GM23248 (cell line): ENCODE data around the gene GPD1L. TPM values are rescaled to one million over a fixed set of nuclear protein-coding genes. Genes with fewer than 3 reads are reported as not detected.
A peak's percentile ranks its signal among the peaks of the same experiment; 100 is the strongest.
"Not testable (repeated sequence)": the region's sequence is repeated elsewhere in the genome, so short reads cannot be mapped to it uniquely, and the experiment has no call there.

Experiments used
- DNase-seq: peaks from one replicate; pipeline ENCODE4 v3.0.0-alpha.2; 2015
- H2AFZ ChIP-seq: fragments of 200-600 bp; sonication (generic); 2 replicates; pipeline ENCODE4 v1.6.1; 2016; ENCODE audit warnings: antibody characterized with exemption
- H3F3A ChIP-seq: fragments of 200-600 bp; sonication (generic); 2 replicates; pipeline ENCODE4 v1.6.1; 2016; ENCODE audit warnings: mild to moderate bottlenecking, antibody characterized with exemption, mixed run types; ENCODE audit not compliant: insufficient read depth
- H3K27ac ChIP-seq: fragments of 200-600 bp; sonication (generic); 2 replicates; pipeline ENCODE4 v1.5.1; 2016; ENCODE audit warnings: mild to moderate bottlenecking
- H3K27me3 ChIP-seq: fragments of 200-600 bp; sonication (generic); replicated peaks from 2 replicates; pipeline ENCODE4 v1.6.1; 2016; ENCODE audit warnings: mild to moderate bottlenecking; ENCODE audit not compliant: insufficient read depth
- H3K36me3 ChIP-seq: fragments of 200-600 bp; sonication (generic); 2 replicates; pipeline ENCODE4 v1.6.1; 2016; ENCODE audit warnings: low read depth, mild to moderate bottlenecking
- H3K4me1 ChIP-seq: fragments of 200-600 bp; sonication (generic); 2 replicates; pipeline ENCODE4 v1.6.1; 2016; ENCODE audit warnings: mild to moderate bottlenecking; ENCODE audit not compliant: insufficient read depth
- H3K4me2 ChIP-seq: fragments of 200-600 bp; sonication (generic); one replicate; pipeline ENCODE4 v1.6.1; 2016; ENCODE audit warnings: mild to moderate bottlenecking; ENCODE audit not compliant: unreplicated experiment
- H3K4me3 ChIP-seq: fragments of 200-600 bp; sonication (generic); 2 replicates; pipeline ENCODE4 v1.5.1; 2016; ENCODE audit warnings: mild to moderate bottlenecking
- H3K79me2 ChIP-seq: fragments of 200-600 bp; sonication (generic); 2 replicates; pipeline ENCODE4 v1.6.1; 2016; ENCODE audit warnings: mild to moderate bottlenecking; ENCODE audit not compliant: insufficient read depth
- H3K9ac ChIP-seq: fragments of 200-600 bp; sonication (generic); 2 replicates; pipeline ENCODE4 v1.6.1; 2016; ENCODE audit warnings: mild to moderate bottlenecking
- H3K9me2 ChIP-seq: fragments of 200-600 bp; sonication (generic); 2 replicates; pipeline ENCODE4 v1.6.1; 2016; ENCODE audit warnings: mixed run types, mild to moderate bottlenecking, moderate library complexity; ENCODE audit not compliant: insufficient read depth
- H3K9me3 ChIP-seq: fragments of 200-600 bp; sonication (generic); one replicate; pipeline ENCODE4 v1.6.1; 2017; ENCODE audit warnings: low read depth
- H4K20me1 ChIP-seq: fragments of 200-600 bp; sonication (generic); 2 replicates; pipeline ENCODE4 v1.6.0; 2016; ENCODE audit not compliant: insufficient read depth
- EZH2 ChIP-seq: fragments of 200-600 bp; sonication (generic); IDR thresholded peaks from 2 replicates; pipeline ENCODE4 v1.6.1; 2018; ENCODE audit warnings: antibody characterized with exemption, mild to moderate bottlenecking; ENCODE audit not compliant: insufficient read depth, poor library complexity, severe bottlenecking
- EZH2phosphoT487 ChIP-seq: fragments of 200-600 bp; sonication (generic); IDR thresholded peaks from 2 replicates; pipeline ENCODE4 v1.6.1; 2018; ENCODE audit warnings: antibody characterized with exemption, moderate library complexity, mild to moderate bottlenecking, low read depth; ENCODE audit not compliant: insufficient read depth
- WGBS, 2 experiments: methylation state at CpG; one replicate each; pipeline ENCODE4 v1.1.6; 2015 to 2017; ENCODE audit warnings: low lambda C conversion rate in 2 of 2, low coverage in 1 of 2; ENCODE audit errors: missing lambda C conversion rate in 2 of 2; 5-methylcytosine and 5-hydroxymethylcytosine counted together
- in situ Hi-C: fragments of 300-500 bp; cut with MboI; formaldehyde crosslinking; loops from 2 replicates; pipeline ENCODE4 v1.15.0; 2020
- polyA plus RNA-seq: library from polyadenylated mRNA; unstranded; fragments of >200 nt; fragmentation: Nextera tagmentation; extraction: Ambion mirVana; gene quantifications from 2 replicates; pipeline ENCODE4 v1.2.1, GENCODE V29; 2016
- total RNA-seq: library from RNA; depleted of rRNA; stranded (reverse); fragments of >200 nt; shearing (Covaris generic); gene quantifications from 2 replicates; pipeline ENCODE4 v1.2.3, GENCODE V29; 2014

Gene GPD1L
- total and polyA plus RNA-seq, 2 experiments from 2014 or later = 2.4 to 3.5 TPM

- Histone ChIP-seq H3K79me2 (no peaks in the 10 kb centered on the region), H3K9me3 (no peaks in the 10 kb centered on the region), H4K20me1 (no peaks in the 10 kb centered on the region), H3K4me3 (no peak overlapping the region), H3K36me3 (no peaks in the 10 kb centered on the region), H2AFZ (no peak overlapping the region), H3K4me2 (no peak overlapping the region), H3F3A (no peaks in the 10 kb centered on the region), H3K27me3 (no peaks in the 10 kb centered on the region), H3K9ac (no peak overlapping the region), H3K4me1 (no peaks in the 10 kb centered on the region), H3K27ac (no peak overlapping the region), H3K9me2 (no peaks in the 10 kb centered on the region)
- 6 to 7% methylated on average over 2 of the region's 2 CpGs for WGBS, 2 experiments
- in situ Hi-C loops = no loop called here
- TF ChIP-seq EZH2phosphoT487 (no peak), EZH2 (no peak)
- peak; percentile 10 for DNase-seq
These were observed 2.8 kb downstream of the GPD1L start for GRCh38 chr3:32109256-32109655.

- H4K20me1 ChIP-seq = no peaks in the 10 kb centered on the region
- in situ Hi-C loops = no loop called here
- 78 to 81% methylated on average over 3 of the region's 3 CpGs for WGBS, 2 experiments
- H3K9me2 ChIP-seq = no peaks in the 10 kb centered on the region
- H2AFZ ChIP-seq = no peak overlapping the region
- H3K4me3 ChIP-seq = no peak overlapping the region
- H3K79me2 ChIP-seq = no peaks in the 10 kb centered on the region
- no peaks in the 10 kb centered on the region for H3K4me1 ChIP-seq
- TF ChIP-seq EZH2 (no peak), EZH2phosphoT487 (no peak)
- H3K27ac ChIP-seq = no peak overlapping the region
- no peaks in the 10 kb centered on the region for H3F3A ChIP-seq
- H3K27me3 ChIP-seq = no peaks in the 10 kb centered on the region
- DNase-seq = no peak
- H3K9me3 ChIP-seq = no peaks in the 10 kb centered on the region
- H3K36me3 ChIP-seq = no peaks in the 10 kb centered on the region
- no peak overlapping the region for H3K9ac ChIP-seq
- no peak overlapping the region for H3K4me2 ChIP-seq
These were observed 3.9 kb downstream of the GPD1L start for GRCh38 chr3:32110233-32110760.

- Histone ChIP-seq H3K27me3 (no peaks in the 10 kb centered on the region), H3K4me3 (no peak overlapping the region), H3K79me2 (no peaks in the 10 kb centered on the region), H4K20me1 (no peaks in the 10 kb centered on the region), H3K4me1 (no peaks in the 10 kb centered on the region), H3K9ac (no peak overlapping the region), H3F3A (no peaks in the 10 kb centered on the region), H2AFZ (no peak overlapping the region), H3K9me2 (no peaks in the 10 kb centered on the region), H3K36me3 (no peaks in the 10 kb centered on the region), H3K4me2 (no peak overlapping the region), H3K27ac (no peak overlapping the region), H3K9me3 (no peaks in the 10 kb centered on the region)
- DNase-seq = no peak
- in situ Hi-C loops = no loop called here
- TF ChIP-seq EZH2 (no peak), EZH2phosphoT487 (no peak)
- WGBS, 2 experiments = 52 to 64% methylated on average over 2 of the region's 2 CpGs
These were observed 5.1 kb downstream of the GPD1L start for GRCh38 chr3:32111560-32111959.

- in situ Hi-C loops = no loop called here
- H3K9me2 ChIP-seq = no peaks in the 10 kb centered on the region
- H3K36me3 ChIP-seq = no peaks in the 10 kb centered on the region
- H3K27ac ChIP-seq = no peak overlapping the region
- H3K9me3 ChIP-seq = no peaks in the 10 kb centered on the region
- H3K4me3 ChIP-seq = no peak overlapping the region
- H3K9ac ChIP-seq = no peak overlapping the region
- no peaks in the 10 kb centered on the region for H3K27me3 ChIP-seq
- TF ChIP-seq EZH2phosphoT487 (no peak), EZH2 (no peak)
- no peak overlapping the region for H3K4me2 ChIP-seq
- H2AFZ ChIP-seq = no peak overlapping the region
- no peaks in the 10 kb centered on the region for H3K79me2 ChIP-seq
- DNase-seq = no peak
- H3F3A ChIP-seq = no peaks in the 10 kb centered on the region
- no peaks in the 10 kb centered on the region for H3K4me1 ChIP-seq
- H4K20me1 ChIP-seq = no peaks in the 10 kb centered on the region
These were observed 7.1 kb downstream of the GPD1L start for GRCh38 chr3:32113566-32113965.

- no peak for DNase-seq
- no peak overlapping the region for H3K4me2 ChIP-seq
- 36 to 55% methylated on average over 3 of the region's 3 CpGs for WGBS, 2 experiments
- H4K20me1 ChIP-seq = no peaks in the 10 kb centered on the region
- in situ Hi-C loops = no loop called here
- H3K27ac ChIP-seq = no peak overlapping the region
- H3K4me1 ChIP-seq = no peaks in the 10 kb centered on the region
- no peaks in the 10 kb centered on the region for H3K9me2 ChIP-seq
- H3K9me3 ChIP-seq = no peaks in the 10 kb centered on the region
- no peak overlapping the region for H3K9ac ChIP-seq
- H2AFZ ChIP-seq = no peak overlapping the region
- no peaks in the 10 kb centered on the region for H3K36me3 ChIP-seq
- H3K79me2 ChIP-seq = no peaks in the 10 kb centered on the region
- H3F3A ChIP-seq = no peaks in the 10 kb centered on the region
- no peak for TF ChIP-seq EZH2phosphoT487
- no peak for TF ChIP-seq EZH2
- no peak overlapping the region for H3K4me3 ChIP-seq
- no peaks in the 10 kb centered on the region for H3K27me3 ChIP-seq
These were observed 7.6 kb downstream of the GPD1L start for GRCh38 chr3:32113981-32114545.

GRCh38 chr3:32114546-32115386 is 8.3 kb downstream of the GPD1L start:
- H3K9me3 ChIP-seq, H3K4me3 ChIP-seq, in situ Hi-C loops, H4K20me1 ChIP-seq, H3K4me1 ChIP-seq, H2AFZ ChIP-seq, H3K79me2 ChIP-seq, H3K27me3 ChIP-seq, H3K4me2 ChIP-seq, H3K27ac ChIP-seq, H3K9me2 ChIP-seq, H3K36me3 ChIP-seq, H3K9ac ChIP-seq, H3F3A ChIP-seq, DNase-seq: not testable (repeated sequence)
- WGBS, 2 experiments = 82 to 83% methylated on average over 15 to 19 of the region's 19 CpGs
